ENCODE data around the gene ZSCAN22.

DNA sequence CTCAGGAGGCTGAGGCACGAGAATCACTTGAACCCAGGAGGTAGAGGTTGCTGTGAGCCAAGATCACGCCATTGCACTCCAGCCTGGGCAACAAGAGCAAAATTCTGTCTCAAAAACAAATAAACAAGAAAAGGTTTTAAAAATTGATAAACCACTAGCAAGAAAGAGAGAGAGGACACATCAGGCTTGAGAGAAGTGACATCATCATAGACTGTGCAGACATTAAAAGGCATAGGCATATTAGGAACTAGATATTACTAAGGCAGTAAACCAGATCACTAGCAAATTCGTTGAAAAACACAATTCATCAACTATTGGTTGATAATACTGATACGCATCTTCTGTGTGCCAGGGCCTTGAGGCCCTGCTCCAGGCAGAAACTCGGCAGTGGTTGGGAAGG lies 18.8 kb downstream of the ZSCAN22 start:
- TF ChIP-seq POLR2A (IDR thresholded peaks at IDR 0.05): no peak
- TF ChIP-seq, protein P1, sequence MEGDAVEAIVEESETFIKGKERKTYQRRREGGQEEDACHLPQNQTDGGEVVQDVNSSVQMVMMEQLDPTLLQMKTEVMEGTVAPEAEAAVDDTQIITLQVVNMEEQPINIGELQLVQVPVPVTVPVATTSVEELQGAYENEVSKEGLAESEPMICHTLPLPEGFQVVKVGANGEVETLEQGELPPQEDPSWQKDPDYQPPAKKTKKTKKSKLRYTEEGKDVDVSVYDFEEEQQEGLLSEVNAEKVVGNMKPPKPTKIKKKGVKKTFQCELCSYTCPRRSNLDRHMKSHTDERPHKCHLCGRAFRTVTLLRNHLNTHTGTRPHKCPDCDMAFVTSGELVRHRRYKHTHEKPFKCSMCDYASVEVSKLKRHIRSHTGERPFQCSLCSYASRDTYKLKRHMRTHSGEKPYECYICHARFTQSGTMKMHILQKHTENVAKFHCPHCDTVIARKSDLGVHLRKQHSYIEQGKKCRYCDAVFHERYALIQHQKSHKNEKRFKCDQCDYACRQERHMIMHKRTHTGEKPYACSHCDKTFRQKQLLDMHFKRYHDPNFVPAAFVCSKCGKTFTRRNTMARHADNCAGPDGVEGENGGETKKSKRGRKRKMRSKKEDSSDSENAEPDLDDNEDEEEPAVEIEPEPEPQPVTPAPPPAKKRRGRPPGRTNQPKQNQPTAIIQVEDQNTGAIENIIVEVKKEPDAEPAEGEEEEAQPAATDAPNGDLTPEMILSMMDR (IDR thresholded peaks at IDR 0.05): no peak

Data from heart left ventricle (tissue), 13 donors.